ENCODE data around the gene RPL31.
A peak's percentile ranks its signal among the peaks of the same experiment; 100 is the strongest.

DNA sequence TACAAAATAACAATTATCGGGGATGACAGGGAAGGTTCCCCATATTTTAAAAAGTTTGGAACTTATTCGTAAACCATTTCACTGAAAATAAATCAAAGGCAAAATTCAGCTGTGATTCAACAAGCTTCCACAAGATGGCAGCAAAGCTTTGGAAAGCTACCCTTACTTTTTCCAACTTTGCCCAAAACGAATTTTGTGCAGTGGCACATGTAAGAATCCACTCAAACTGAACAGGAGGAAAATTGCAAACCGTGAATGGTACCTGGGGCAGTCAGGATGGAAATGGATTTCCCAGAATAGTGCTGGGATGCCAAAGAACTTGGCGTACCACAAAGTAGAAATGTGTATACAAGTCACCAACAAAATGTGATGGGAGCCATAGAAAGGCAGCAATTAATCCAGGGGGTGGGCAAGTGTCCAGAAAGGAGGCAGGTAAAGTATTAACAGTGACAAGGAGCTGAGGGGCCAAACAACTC, 10.7 kb downstream of the RPL31 start:
- TF ChIP-seq POLR2A (IDR thresholded peaks at IDR 0.05): no peak
- TF ChIP-seq, protein P1, sequence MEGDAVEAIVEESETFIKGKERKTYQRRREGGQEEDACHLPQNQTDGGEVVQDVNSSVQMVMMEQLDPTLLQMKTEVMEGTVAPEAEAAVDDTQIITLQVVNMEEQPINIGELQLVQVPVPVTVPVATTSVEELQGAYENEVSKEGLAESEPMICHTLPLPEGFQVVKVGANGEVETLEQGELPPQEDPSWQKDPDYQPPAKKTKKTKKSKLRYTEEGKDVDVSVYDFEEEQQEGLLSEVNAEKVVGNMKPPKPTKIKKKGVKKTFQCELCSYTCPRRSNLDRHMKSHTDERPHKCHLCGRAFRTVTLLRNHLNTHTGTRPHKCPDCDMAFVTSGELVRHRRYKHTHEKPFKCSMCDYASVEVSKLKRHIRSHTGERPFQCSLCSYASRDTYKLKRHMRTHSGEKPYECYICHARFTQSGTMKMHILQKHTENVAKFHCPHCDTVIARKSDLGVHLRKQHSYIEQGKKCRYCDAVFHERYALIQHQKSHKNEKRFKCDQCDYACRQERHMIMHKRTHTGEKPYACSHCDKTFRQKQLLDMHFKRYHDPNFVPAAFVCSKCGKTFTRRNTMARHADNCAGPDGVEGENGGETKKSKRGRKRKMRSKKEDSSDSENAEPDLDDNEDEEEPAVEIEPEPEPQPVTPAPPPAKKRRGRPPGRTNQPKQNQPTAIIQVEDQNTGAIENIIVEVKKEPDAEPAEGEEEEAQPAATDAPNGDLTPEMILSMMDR (IDR thresholded peaks at IDR 0.05): peak; percentile 69 to 89 (median 80)
- peak in 1 of 3 donors; percentile 24 for TF ChIP-seq POLR2AphosphoS5 (IDR thresholded peaks at IDR 0.05)

Data from breast epithelium (tissue), 3 donors.